GM21576 (cell line): ENCODE data around the gene PEAR1.

Experiments
- ATAC-seq: cut with Tn5 transposase; IDR thresholded peaks from one replicate; pipeline ENCODE4 v1.9.1; 2021; ENCODE audit warnings: mild to moderate bottlenecking, moderate library complexity; ENCODE audit not compliant: unreplicated experiment

PEAR1 gene

DNA sequence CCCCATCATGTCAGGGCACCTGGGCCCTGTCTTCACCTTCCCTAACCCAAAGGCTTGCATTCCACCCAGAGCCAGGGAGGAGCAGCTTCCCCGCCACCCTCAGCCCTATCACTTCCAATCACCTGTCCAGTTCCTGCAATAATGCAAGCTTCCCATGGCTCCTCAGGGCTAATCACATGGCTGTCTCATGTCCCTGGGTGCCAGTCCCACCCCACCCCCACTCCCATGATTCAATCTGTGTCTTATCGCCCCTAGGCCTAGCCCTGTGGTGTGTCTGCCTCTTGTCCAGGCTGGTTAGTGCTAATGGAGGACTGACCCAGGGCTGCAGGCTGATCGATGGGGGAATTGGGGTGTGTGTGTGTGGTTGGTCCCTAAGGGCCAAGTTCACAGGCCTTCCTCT, 11.0 kb upstream of the PEAR1 start:
- no peak for ATAC-seq

DNA sequence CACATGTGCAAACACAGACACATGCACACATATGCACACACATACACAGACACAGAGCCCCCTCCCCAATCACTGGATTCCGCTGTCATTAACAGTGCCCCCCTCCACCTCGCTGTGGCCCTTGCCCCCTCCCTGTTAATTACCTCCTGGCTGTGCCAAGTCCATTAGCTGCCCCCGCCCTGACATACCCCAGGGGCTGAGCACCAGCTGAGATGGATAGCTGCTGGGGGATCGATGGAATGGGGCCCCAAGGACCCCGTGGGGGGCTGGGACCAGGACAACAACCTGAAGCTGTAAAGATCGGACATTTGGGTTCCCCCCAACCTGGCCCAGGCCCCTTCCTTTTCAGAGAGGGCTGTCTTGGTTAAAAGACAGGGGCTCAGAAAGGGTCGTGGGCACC, 9.6 kb upstream of the PEAR1 start:
- ATAC-seq = no peak

DNA sequence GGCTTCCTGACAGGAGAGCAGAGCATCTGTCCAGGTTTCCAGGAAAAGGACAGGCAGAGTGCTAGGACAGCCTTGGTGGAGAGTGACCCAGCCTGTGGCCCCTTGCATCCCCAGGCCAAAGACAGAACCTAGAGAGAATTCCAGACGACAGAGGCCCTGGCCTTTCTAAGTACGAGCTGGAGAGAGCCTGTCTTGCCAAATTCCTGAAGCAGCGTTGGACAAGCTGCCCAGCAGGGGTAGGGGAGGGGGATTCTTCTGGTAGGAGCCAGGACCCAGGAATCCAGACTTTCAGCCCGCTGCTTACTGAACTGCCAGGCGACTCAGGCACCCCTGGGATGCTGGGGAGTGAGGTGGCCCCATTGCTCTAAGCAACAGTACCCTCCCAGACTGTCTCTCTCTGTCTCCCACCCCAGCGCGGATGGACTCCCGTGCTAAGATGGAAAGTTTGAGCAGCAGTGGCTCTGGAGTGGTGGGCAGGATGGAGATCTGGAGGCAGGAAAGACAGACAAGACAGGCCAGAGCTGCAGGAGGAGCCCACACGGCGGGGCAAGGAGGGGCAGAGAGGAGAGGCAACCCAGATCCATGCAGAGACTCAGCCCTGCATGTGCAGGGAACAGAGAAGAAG, 8.8 kb upstream of the PEAR1 start:
- ATAC-seq = no peak

DNA sequence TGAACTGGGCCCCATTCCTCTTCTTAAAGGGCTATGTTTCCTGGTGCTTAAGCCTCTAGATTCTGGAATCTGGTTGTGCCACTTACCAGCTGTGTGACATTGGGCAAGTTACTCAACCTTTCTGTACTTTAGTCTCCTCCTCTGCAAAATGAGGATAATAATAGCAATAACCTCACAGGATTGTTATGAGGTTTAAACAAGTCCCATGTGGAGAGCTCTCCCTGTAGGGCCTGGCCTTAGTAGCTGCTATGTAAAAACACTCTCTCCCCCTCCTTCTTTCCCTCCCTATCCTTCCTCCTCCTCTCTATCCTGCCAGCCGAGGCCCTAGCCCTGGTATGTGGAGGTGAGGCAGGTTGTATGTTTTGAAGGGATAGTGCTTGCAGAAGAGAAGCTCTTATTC, 8.2 kb upstream of the PEAR1 start:
- ATAC-seq = no peak

DNA sequence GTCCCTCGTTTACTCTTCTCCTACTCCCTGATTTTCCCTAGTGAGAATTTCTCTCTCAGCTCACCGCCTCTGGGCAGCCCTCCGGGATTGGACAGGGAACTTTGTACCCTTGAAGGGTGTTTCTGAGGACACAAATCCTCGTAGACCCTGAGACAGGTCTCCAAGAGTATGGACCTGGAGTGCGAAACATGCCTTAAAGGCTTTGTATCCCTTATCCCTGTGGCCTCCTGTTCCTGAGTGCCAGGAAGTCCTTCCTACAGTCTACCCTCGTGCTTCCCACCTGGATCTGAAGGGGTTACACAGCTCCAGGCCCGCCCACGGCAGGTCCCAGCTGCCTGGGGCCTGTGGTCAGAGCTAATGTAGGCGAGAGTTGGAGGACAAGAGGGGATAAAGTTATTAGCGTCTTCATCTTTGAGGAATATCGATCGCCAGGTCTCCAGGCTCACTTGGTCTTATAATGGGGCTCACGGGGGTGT, 7.6 kb upstream of the PEAR1 start:
- ATAC-seq = no peak

DNA sequence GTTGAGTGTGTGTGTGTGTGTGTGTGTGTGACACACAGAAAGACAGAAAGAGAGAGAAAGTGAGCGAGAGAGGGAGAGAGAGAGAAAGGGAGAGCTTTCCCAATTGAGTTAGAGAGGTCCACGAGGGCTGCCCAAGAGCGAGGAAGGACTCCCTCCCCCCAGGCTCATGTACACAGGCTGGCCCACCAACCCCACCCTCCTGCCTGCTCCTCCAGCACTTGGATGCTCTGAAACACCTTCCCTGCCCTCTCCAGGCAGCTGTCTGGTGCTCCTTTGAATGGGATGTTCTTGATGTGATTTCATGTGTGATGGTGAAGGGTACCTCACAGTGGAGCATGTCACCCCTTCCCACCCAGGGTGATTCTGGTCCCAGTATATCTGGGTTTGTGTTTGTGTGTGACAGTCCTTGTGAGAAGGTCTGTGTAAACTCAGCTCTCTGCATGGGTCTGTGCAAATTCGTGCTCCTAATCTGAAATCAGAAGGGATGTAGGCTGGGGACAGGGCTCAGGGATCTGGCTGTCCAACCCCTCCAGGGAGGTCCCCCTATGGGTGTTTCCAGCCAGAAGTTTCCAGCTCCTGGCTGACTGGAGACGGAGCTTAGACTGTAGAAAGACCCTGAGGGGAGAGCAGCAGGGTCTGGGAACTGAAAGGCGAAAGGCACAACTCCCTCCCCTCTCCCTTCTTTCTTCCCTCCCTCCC, 6.8 kb upstream of the PEAR1 start:
- ATAC-seq = no peak

DNA sequence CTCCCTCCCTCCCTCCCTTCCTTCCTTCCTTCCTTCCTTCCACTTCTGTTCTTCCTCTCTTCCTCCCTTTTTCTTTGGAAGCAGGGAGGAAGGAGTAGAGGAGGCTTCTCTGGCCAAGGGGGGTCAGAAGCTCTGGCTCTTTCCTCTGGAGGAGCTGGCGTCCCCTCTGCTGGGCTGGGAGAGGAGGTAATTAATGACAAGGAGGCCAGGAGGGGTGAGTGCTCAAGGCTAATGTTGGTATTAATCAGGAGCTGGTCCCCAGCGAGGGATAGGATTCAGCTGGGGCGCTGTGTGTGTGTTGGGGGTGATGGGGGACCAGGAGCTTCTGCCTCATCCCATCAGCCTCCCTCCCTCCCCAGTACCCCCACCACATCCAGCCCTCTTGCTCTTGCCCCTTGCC, 6.2 kb upstream of the PEAR1 start:
- ATAC-seq = no peak

DNA sequence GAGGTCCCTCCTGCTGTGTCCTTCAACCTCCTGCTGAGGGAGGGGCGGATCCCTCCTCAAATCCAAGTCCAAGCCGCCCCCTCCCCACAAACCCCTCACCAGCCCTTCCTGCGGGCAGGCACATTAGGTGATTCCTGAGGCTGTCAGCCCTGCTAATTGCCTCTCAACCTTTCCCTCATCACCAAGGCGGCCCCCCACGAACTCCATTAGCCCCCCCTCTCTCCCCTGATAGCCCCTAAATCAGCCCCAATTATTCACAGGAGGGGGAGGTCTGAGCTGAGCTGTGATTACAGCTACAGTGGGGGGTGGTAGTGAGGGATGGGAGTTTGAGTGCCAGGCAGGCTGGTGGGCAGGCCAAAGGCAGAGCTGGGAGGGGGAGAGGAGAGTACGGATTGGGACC, 5.8 kb upstream of the PEAR1 start:
- no peak for ATAC-seq

DNA sequence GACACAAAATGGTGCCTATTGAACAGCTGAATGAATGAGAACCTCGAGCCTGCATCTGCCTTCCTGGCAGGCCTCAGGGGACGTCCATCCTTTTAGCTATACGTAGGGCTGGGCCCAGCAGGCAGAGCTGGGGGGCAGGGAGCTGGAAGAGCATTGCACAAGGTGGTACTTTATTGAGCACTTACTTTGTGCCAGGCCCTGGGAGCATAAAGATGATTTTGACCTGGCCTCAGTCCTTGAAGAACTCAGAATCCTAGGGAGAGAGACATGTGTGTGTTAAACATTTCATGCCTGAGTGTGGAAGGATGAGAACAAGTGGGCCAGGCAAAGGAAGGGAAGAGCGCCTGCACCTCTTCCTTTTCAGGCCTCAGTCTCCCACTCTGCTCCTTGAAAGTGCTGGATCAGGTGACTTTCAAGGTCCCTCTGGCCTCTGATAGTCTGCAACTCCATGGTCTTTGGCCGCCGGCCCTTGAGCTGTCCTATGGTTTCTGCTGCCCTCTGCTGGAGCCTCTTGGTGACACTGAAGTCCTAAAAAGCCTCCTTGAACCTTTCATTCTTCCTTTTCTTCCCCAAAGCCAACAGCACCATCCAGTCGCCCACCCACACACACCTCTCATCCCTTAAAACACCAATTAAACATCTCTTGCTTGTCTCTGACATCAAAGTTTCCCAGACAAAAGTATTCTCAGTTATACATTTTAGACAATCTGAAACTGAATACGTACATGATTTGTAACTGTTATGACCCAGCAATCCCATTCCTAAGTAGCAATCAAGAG, 3.5 kb upstream of the PEAR1 start:
- ATAC-seq = peak; percentile 65

DNA sequence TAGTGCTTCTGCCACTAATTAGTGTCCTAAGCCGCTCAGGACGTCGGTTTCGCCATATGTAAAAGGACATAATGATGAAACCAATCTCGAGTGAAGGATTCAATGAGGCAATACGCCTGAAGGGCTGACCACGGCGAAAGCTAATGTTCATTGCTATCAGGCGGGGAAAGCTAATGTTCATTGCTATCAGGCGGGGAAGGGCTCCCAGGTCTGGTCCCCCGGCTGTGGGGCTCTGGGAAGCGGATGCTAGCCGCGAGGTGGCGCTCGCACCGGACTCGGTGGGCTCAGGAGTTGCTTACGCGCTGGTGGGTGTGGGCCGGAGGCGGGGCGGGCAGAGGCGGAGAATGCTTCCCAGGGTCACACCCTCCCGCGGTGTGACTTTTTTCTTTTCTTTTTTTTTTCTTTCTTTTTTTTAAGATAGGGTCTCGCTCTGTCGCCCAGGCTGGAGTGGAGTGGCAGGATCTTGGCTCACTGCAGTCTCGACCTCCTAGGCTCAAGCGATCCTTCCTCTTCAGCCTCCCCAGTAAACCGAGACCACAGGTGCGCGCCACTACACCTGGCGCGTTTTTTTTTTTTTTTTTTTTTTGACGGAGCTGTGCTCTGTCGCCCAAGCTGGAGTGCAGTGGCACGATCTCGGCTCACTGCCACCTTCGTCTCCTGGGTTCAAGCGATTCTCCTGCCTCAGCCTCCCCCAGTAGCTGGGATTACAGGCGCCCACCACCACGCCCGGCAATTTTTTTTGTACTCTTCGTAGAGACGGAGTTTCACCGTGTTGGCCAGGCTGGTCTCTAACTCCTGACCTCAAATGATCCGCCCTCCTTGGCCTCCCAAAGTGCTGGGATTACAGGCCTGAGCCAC, 1.1 kb upstream of the PEAR1 start:
- ATAC-seq = no peak

DNA sequence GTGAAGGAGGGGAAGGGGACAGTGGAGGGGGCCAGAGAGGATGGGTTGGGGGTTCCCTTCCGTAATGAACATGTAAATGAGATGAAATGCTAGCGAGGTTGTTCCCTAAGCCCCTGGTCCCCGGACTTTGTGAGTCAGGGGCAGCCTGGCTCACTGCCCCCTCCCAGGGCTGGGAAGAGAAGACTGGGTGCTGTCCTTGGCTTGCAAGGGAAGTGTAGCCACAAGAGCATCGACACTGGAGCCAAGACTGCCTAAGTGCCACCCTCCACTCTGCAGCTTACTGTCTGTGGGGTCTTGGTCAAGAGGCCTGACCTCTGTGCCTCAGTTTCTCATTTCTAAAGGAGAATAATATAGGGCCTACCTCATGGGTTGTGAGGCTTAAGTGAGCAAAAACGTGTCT, 483 bp downstream of the PEAR1 start:
- ATAC-seq = no peak

DNA sequence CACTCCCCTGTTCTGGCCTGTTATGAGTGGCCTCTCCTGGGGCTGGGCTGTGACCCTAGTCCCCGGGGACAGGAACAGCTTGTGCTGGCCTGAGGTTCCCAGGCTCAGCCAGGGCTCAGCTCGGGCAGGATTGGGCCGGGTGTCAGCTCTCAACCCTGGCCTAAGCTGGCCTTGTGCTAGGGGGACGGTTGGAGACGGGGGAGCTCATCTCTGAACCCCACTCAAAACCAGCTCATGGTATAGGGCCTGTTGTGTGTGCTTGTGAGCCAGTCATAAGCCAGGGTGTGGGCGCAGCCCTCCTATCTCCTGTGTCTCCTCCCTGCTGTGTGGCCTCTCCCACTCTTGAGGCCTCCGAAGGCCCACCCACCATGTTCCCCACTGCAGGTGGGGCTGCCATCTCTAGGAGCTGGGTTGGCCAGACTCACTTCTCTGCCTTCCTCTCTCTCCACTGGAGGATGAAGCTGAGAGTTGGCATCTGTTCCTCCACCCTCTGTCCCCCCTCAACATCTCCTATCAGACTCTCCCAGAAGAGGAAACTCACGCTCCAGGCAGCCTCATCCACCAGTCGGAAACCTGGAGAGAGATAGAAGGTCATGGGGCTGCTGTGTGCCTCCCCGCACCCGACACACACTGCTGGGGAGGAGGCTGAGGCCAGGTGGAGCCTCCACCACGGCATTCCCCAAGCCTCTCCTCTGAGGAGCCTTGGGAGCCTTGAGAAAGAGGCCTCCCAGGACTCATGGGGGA, 1.4 kb downstream of the PEAR1 start:
- no peak for ATAC-seq

DNA sequence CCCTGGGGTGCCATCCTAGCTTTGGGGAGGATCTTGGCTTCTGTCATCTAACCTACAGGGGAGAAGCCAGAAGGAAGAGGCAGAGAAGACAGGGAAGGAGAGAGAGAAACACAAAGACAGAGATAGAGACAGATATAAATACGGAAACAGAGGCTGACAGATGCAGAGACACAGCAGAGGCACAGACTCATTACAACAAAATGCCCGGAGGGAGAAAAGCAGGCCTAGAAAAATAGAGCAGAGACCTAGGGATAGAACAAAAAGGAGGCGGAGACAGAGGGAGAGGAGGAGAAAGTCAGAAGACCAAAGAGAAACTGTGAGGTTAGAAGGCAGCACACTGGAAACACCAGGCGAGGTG, 1.9 kb downstream of the PEAR1 start:
- no peak for ATAC-seq

DNA sequence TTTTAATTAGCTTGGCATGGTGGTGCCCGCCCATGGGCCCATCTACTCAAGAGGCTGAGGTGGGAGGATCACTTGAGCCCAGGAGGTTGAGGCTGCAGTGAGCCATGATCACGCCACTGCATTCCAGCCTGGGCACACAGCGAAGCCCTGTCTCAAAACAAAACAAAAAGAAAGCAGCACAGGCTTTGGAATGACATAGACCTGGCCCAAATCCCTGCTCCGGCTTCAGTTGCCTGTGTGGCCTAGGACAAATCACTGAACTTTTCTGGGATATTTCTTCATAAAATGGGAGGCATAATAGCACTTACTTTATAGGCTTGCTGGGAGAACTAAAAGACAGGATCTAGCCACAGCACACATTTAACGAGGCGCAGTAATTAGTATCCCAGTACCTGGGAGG, 2.4 kb downstream of the PEAR1 start:
- no peak for ATAC-seq

DNA sequence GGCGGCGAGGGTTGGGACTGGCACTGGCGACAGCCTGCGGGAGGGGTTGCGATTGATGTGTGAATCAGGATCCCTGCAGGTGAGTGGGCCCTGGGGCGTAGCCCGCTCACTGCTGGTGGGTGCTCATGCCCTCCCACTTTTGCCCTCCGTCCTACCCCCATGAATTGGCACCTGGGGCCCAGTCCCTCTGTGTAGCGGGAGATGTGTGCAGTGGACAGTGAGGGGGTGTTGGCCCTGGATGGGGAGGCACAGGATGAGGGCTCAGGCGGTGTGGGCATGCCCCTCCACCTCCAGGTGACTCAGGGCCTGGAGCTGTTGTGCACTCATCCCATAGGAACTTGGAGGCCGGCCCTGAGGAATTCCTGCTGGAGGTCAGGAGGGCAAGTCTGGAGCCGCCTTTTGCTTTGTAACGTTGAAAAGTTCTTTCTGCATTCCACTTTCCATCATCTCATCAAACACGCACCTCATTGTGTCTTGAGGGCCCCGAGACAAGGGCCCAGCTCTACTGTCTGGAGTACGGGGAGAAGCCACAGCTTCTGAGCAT, 3.0 kb downstream of the PEAR1 start:
- ATAC-seq = no peak

DNA sequence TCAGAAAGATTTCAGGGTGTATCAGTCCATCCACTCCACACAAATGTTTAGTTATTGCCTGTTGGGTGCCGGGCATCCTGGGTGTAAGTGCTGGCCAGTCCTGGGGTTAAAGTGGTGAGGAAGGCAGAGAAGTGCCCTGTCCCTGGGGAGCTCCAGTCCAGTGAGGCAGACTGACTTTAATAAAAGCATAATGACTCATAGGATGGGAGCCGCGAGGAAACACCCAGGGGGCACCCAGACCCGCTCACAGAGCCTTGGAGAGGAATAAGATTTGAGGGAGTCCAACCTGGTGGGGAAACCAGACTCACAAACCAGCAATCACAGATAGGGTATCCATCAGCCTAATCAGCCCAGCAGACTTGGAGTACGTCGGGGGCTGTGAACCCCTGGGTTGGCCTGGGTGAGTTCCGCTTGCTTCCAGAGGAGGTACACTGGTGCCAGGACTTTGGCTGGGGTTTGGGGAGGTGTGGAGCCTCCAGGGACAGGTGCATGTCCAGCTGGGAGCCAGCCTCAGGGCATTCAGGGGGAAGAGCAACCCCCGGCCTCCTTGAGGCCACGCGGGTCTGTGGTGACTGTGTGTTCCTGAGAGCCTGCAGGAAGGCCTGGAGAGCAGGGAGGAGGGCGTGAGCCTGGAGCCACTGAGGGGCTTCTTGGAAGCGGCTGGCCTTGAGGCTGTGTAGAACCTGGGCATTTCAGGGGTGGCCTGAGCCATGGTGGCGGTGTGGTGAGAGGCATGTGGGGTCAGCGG, 3.7 kb downstream of the PEAR1 start:
- no peak for ATAC-seq

DNA sequence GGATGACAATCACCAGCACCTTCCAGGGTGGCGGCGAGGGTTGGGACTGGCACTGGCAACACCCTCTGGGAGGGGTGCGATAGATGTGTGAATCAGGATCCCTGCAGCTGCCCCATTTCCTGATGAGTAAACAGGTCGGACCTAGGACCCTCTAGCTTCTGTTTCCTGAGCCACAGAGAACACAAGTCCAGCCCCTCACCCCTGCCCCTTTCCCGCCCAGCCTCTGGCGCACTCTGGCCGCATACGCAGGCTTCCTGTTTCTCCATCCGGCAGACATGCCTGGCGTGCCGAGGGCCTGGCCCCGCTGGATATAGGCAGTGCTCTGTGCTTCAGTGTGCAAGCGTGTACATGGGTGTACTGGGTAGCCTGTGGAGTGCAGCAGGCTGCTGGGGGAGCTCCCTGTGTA, 4.6 kb downstream of the PEAR1 start:
- ATAC-seq = no peak

DNA sequence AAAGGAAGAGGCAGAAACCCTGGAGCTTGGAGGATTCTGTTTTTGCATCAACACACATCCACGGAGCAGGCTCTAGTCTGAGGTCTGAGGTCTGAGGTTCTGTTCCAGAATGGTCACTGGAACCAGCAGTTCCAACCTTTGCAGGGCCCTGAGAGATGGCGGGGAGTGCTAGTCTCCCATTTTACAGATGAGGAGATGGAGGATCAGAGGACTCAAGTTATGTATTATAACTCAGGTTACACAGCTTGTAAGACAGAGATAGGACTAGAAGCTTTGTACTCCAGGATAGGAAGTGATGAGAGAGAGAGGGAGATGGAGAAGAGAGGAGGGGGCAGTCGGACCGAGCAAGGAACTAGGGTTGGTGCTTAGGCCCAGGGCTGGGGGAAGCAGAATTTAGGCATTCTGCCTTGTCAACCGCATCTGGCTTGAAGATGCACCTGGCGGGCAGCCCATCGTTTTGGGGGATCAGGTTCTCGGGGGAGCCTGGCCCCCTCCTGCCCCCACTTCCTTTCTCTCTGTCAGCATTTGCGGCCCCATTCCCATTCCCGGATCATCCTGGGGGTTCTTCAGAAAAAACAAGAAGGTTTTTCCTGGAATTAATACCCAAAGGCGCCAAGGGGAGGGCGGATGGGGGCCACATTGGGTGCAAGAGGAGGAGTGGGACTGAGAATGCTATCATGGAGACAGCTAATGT, 5.6 kb downstream of the PEAR1 start:
- ATAC-seq = no peak
